T47D (cell line): ENCODE measurements around the gene PIK3CA.
"Not testable (repeated sequence)": the region's sequence is repeated elsewhere in the genome, so short reads cannot be mapped to it uniquely, and the experiment has no call there.

ENCODE experiments used
- DNase-seq, 2 experiments: peaks; one replicate each; pipeline versions ENCODE4 v3.0.0 to v3.0.0-alpha.2; 2011 to 2012; ENCODE audit warnings: low read depth in 1 of 2, low spot score in 1 of 2
- JUND ChIP-seq: IDR thresholded peaks from 2 replicates; pipeline ENCODE4 v1.6.1; 2012; ENCODE audit warnings: low read depth
- in situ Hi-C: cut with HindIII; loops from 2 replicates; pipeline ENCODE4 v1.10.0; 2016; ENCODE audit warnings: low sequenced_read_pairs, low pct_unique_long_range_greater_than_20kb

The PIK3CA gene

GRCh38 chr3:179236669-179237301, 88.6 kb downstream of the PIK3CA start:
- TF ChIP-seq JUND: no peak
- DNase-seq: no peak

GRCh38 chr3:179240299-179240698, 92.1 kb downstream of the PIK3CA start:
- in situ Hi-C loops, DNase-seq: not testable (repeated sequence)

More at GRCh38 chr3:179236669-179237301, 88.6 kb downstream of the PIK3CA start:
- in situ Hi-C loops: no loop called here

- in situ Hi-C loops, DNase-seq: not testable (repeated sequence)
Observed at GRCh38 chr3:179242859-179243258, 94.7 kb downstream of the PIK3CA start.

GRCh38 chr3:179244878-179245277, 96.7 kb downstream of the PIK3CA start:
- TF ChIP-seq JUND: 0 out of 2 replicates have a peak, but pooled peaks have one; percentile 4
- no peak for DNase-seq
- in situ Hi-C loops: no loop called here

- TF ChIP-seq JUND: no peak
- no peak for DNase-seq
- in situ Hi-C loops: no loop called here
Observed at GRCh38 chr3:179247289-179248015, 99.3 kb downstream of the PIK3CA start.

GRCh38 chr3:179250803-179251476, 102.8 kb downstream of the PIK3CA start, which contains the start of gene KCNMB3:
TSS of gene KCNMB3 (minus strand) at chr3:179251114. CDS start at chr3:179250990, 124 bp downstream.
- TF ChIP-seq JUND: no peak
- in situ Hi-C loops: no loop called here
- DNase-seq: no peak

- in situ Hi-C loops: no loop called here
- no peak for TF ChIP-seq JUND
Observed at GRCh38 chr3:179256813-179257212, 108.7 kb downstream of the PIK3CA start.

GRCh38 chr3:179257742-179258141, 109.6 kb downstream of the PIK3CA start:
- in situ Hi-C loops, DNase-seq: not testable (repeated sequence)

More at GRCh38 chr3:179256813-179257212, 108.7 kb downstream of the PIK3CA start:
- no peak for DNase-seq

- no peak for TF ChIP-seq JUND
- in situ Hi-C loops: no loop called here
- DNase-seq: no peak
Observed at GRCh38 chr3:179258820-179259219, 110.7 kb downstream of the PIK3CA start.

GRCh38 chr3:179259959-179260756, 112.0 kb downstream of the PIK3CA start:
- in situ Hi-C loops: not testable (repeated sequence)

GRCh38 chr3:179260949-179261765, 113.0 kb downstream of the PIK3CA start:
- in situ Hi-C loops: no loop called here
- peak; percentile 88 to 96 for DNase-seq
- TF ChIP-seq JUND: no peak

More at GRCh38 chr3:179259959-179260756, 112.0 kb downstream of the PIK3CA start:
- DNase-seq: not testable (repeated sequence)

GRCh38 chr3:179263134-179263533, 115.0 kb downstream of the PIK3CA start:
- in situ Hi-C loops: no loop called here
- TF ChIP-seq JUND: no peak
- DNase-seq: no peak
